ENCODE data around the gene NAA10. TPM values are rescaled to one million over a fixed set of nuclear protein-coding genes. Genes with fewer than 3 reads are reported as not detected.

Gene NAA10
- total RNA-seq, 1 donor from 2014 or later: 83.7 TPM

DNA sequence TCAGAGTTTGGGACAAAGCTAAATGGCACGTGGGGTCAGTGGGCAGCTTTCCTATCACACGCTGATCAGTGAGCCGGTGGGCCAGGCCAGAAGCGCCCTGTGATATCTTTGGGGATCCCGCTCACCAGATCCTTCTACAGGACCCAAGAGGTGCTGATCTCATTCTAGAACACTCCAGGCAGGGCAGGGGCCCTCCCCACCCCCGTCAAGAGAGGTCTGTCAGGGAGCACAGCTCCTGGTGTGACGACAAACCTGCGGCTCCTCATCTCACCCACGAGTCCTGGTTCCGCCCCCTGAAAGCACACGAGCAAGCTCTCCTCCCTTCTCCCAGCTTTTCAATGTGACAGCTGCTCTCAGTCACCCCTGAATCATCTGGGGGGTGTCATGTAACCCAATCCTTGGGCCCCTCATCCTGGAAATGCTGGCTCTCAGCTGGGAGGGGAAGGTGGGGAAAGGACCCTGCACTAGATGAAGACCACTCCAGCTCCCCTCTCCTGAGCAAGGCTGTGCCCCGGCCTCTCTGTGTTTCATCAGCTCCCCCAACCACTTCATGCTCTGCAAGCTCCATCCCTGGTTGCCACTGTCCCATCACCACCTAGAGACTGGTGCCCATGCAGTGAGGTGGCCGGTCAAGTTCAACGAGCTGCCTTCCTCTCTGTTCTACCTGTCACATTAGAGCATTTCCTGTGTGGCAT, 32.2 kb upstream of the NAA10 start:
- DNase-seq (ENCODE audit: low spot score): no peak

DNA sequence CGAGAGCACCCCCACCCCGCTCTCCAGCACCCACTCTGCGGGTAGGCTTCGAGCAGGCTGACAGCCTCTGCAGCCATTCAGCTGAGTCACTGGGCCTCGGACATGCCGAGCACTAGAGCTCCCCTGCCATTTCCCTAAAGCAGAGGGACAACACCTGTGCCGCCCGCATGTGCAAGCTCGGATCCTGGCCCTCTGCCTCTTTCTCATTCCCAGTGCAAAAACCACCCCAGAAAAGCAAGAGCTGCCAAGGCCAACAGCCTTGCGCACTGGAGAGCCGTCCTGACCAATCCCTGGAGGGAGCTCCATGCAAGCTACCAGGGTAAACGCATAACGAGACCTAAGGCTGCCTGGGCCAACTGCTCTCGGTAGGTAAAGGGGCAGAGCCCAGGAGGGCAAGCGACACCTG, 31.4 kb upstream of the NAA10 start:
- no peak for DNase-seq (ENCODE audit: low spot score)

DNA sequence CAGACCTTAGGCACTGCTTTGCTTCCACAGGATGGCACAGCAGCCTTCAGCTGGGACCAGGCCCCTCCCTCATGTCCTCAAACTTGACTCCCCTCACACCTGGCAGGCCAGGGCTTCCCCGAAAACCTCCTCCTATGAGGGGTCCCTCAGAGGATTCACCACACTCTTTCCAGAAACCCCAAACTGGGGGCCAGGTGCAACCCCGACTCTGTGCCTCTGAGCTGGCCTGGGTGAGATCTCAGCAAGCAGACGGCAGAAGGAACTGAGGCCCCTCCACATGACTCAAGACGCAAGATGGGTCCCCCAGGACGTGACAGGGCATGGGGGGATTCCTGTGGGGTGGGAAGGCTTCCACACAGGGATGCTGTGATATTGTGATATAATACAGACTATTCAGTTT, 30.6 kb upstream of the NAA10 start:
- no peak for DNase-seq (ENCODE audit: low spot score)

GRCh38 chrX:153964105-153964504, 29.3 kb upstream of the NAA10 start:
- DNase-seq (ENCODE audit: low spot score): no peak

DNA sequence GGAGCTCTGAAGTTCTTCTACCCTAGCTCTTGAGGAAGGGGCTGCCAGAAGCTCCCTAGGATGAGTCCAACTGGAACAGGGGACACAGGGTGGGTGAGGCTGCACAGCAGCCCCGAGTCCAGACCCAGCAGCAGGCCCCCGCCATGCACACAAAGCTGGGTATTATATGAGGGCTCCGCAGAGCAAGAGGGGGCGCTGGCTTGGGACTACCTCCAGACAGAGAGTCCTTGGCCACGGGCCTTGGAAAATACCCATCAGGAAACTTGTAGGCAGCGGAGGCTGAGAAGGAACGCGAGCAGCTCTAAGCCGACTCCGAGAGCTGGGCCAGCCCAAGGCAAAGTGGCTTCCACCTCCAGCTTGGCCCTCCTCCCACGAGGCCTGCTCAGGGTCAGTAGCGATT, 28.7 kb upstream of the NAA10 start:
- DNase-seq (ENCODE audit: low spot score): no peak

DNA sequence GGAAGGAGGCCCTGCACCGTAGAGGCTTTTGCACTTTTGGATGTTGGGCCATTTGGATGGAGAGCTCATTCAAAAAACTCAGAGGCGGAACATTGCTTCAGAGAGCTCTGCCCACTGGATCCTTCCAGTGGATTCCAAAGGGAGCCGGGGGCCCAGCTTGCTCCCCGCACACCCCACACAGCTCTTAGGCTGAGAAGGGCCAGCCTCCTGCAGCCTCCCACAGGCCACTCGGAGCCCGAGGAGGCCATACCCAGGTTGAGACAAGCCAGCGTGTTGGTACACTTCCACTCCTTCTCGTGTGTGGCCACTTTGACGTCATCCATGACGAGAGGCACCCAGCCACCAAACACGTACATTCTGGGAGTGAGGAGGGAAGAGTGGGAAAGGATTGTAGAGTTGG, 26.5 kb upstream of the NAA10 start:
- no peak for DNase-seq (ENCODE audit: low spot score)

- no peak for DNase-seq (ENCODE audit: low spot score)
Measured at GRCh38 chrX:153960786-153961185, 25.9 kb upstream of the NAA10 start.

- DNase-seq (ENCODE audit: low spot score): no peak
Measured at GRCh38 chrX:153960077-153960476, 25.2 kb upstream of the NAA10 start.

GRCh38 chrX:153959649-153960048, 24.8 kb upstream of the NAA10 start:
- DNase-seq (ENCODE audit: low spot score): no peak

DNA sequence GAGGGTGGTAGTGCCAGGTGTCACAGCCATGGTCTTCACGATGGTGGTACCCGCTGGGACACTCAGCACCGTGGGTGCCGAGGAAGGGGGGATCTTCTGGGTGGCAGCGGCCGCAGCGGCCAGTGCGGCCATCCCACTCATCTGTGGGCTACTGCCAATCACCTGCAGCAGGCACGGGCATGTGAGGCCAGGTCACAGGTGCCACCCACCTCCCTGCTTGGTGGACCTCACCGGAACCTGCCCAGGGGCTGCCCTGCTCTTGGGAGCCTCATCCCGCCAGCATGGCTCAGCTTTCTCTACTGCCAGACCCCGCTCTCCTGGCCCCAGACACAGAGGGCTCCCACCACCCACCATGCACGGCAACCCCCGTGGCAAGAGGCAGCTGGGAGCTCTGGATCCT, 23.8 kb upstream of the NAA10 start:
- DNase-seq (ENCODE audit: low spot score): no peak

GRCh38 chrX:153957224-153957623, 22.4 kb upstream of the NAA10 start:
- DNase-seq (ENCODE audit: low spot score): no peak

GRCh38 chrX:153956044-153956907, 21.4 kb upstream of the NAA10 start:
- DNase-seq (ENCODE audit: low spot score): no peak

DNA sequence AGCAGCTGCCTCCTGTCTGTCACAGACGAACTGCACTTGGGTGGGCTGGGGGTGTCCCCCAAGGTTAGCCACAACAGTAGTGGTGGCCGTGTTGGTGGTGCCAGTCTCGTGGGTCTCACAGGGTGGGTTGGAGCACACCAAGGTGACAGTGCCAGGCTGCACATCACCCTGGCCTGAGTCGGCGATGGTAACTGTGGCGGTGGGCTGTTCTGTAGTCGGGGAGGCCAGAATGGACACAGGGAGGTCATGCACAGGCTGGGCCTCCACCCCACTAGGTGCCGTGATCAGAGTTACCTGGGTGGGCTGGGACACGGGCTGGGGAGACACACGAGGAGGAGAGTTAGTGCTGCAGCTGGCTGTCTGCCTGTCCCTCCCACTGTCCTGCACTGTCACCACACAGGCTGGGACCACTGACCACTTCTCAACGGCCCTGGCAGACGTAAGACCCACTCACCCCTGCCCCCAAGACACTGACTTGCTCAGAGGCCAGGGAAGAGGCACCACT, 20.4 kb upstream of the NAA10 start:
- no peak for DNase-seq (ENCODE audit: low spot score)

DNA sequence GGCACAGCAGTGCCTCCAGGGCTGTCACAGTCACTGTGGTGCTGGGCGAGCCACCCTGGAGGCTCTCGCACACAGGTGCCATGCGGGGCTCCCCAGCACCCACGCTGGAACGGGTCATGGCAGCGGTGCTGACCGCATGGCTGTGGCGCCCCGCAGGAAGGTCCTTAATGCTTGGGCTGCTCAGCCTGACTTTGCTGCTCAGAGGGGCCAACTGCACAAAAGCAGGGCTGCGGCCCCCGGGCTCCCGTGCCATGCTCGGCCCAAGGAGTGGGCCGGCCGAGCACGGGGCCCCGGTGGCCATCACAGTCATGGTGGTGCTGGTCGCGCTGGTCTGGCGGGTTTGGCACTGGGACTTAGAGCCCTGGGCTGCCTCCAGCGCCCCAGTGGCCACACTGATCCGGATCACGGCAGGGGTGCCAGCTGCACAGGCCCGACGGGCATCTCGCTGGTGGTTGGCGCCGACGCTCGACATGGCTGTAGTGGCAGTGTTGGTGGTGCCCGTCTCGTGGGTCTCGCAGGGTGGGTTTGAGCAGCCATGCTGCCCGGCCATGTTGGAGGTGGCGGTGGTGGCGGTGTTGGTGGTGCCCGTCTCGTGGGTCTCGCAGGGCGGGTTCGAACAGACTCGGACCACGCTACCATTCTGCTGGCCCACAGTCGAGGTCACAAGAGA, 19.9 kb upstream of the NAA10 start:
- no peak for DNase-seq (ENCODE audit: low spot score)

GRCh38 chrX:153953892-153954557, 19.2 kb upstream of the NAA10 start:
- no peak for DNase-seq (ENCODE audit: low spot score)

DNA sequence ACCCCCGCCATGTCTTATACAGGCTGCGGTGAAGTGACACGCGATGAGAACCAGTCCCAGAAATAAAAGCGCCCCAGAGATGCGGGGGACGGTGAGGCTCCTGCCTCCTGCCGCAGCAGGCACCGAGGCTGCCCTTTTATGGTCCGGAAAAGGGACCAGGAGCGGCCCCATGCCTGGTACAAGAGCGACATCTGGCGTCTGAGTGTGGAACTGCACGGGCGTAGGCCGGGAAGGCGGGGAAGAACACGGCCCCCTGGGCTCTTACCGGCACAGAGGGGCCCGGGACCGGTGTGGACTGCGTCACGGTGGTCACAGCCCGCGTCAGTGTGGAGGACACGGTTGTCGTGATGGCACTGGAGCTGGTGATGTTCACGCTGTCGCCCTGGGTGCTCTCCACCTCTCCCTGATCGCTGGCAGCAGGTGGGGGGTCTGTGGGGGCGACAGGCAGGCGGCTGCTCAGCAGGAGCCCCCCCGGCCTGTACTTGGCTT, 18.5 kb upstream of the NAA10 start:
- peak; percentile 80 for DNase-seq (ENCODE audit: low spot score)

DNA sequence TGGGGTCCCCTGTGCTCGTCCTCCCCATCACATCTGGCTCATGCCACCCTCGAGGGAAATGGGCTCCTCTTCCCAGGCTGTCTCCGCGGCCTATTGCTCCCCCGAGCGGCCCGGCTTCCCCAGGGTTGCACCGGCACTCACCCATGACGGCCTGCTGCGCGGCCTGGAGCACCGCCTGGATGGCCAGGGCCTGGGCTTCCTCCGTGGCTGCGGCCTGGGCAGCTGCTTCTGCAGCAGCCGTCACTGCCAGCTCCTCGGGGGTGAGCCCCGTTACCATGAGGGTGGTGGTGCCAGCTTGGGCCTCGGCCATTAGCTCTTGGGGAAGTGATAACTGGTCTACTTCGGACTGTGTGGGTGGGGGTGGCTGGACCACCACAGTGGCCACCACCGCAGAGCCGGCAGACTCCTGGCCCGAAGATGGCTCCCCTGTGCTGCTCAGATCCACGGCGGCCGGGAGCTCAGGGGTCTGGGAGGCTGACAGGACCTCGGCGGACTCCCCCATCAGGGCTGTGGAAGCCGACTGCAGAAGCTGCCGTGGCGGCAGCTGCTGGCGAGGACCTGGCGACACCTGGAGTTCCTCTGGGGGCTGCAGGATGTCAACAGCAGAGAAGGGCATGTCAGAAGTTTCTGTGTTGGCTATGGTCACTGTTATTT, 17.7 kb upstream of the NAA10 start:
- DNase-seq (ENCODE audit: low spot score): no peak

GRCh38 chrX:153951683-153952372, 17.0 kb upstream of the NAA10 start:
- no peak for DNase-seq (ENCODE audit: low spot score)

DNA sequence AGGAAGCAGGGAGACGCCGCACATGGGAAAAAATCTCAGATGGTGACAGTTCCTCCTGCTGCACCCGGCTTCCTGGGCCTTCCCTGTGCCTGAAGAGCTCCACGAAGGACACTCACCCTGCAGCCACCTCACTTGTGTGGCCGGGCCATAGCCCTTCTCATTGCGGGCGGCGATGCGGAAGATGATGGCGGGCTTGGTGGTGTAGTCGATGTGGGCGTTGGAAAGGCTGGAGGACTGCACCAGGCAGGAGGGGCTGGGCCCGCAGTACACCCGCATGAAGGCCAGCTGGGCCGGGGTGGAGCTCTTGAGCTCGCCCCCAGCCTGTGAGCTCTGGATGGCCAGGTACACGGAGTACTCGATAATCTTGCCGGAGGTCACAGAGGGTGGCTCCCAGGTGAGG, 15.3 kb upstream of the NAA10 start:
- no peak for DNase-seq (ENCODE audit: low spot score)
